Panc1 (cell line): Measurements from ENCODE around the gene USP5. TPM values are rescaled to one million over a fixed set of nuclear protein-coding genes. Genes with fewer than 3 reads are reported as not detected.
"Not testable (repeated sequence)": the region's sequence is repeated elsewhere in the genome, so short reads cannot be mapped to it uniquely, and the experiment has no call there.

ENCODE experiments used
- ATAC-seq: fragments of 200-7000 bp; cut with Tn5 transposase; 2 replicates; pipeline ENCODE4 v1.9.1; 2020; ENCODE audit warnings: mild to moderate bottlenecking, moderate library complexity
- BruUV-seq: library from RNA; stranded (reverse); fragments of 400-500 nt; replicated peaks from 2 replicates; lab custom pipeline; 2021; lab: Mats Ljungman, UMichigan
- CTCF ChIA-PET: fragments of 300-600 bp; sonication (Branson Sonifier 250); formaldehyde crosslinking; loops from one replicate; lab custom pipeline; 2022; ENCODE audit warnings: antibody characterized with exemption; lab: Charles Lee
- POLR2A ChIA-PET: fragments of 300-600 bp; sonication (Branson Sonifier 250); formaldehyde crosslinking; loops from one replicate; lab custom pipeline; 2022; ENCODE audit warnings: antibody characterized with exemption; lab: Charles Lee
- DNase-seq: peaks from one replicate; pipeline ENCODE4 v3.0.0-alpha.2; 2010; ENCODE audit warnings: low read depth, low spot score
- H3K27ac ChIP-seq: 2 replicates; pipeline ENCODE4 v1.5.1; 2011; ENCODE audit warnings: mild to moderate bottlenecking, low read length, inconsistent platforms
- H3K27me3 ChIP-seq: fragments of 200-500 bp; sonication (Bioruptor generic); 2 replicates; pipeline ENCODE4 v1.6.0; 2014; ENCODE audit warnings: low read length, inconsistent platforms; ENCODE audit not compliant: control insufficient read depth, insufficient read depth
- H3K36me3 ChIP-seq: fragments of 200-500 bp; sonication (Bioruptor generic); 2 replicates; pipeline ENCODE4 v1.5.1; 2014; ENCODE audit warnings: inconsistent platforms, mild to moderate bottlenecking, low read length, moderate library complexity; ENCODE audit not compliant: control insufficient read depth, insufficient read depth
- H3K4me1 ChIP-seq: 2 replicates; pipeline ENCODE4 v1.5.1; 2011; ENCODE audit warnings: inconsistent platforms, mild to moderate bottlenecking, low read length, moderate library complexity; ENCODE audit not compliant: control insufficient read depth, insufficient read depth
- H3K4me3 ChIP-seq, 2 experiments: 2 replicates each; pipeline ENCODE4 v1.5.1; 2011 to 2012; ENCODE audit warnings: low read depth in 2 of 2, low read length in 2 of 2, mild to moderate bottlenecking in 2 of 2, inconsistent platforms in 1 of 2, moderate library complexity in 1 of 2
- H3K9me3 ChIP-seq: fragments of 200-500 bp; sonication (Bioruptor generic); 2 replicates; pipeline ENCODE4 v1.5.1; 2014; ENCODE audit warnings: low read depth, mild to moderate bottlenecking, inconsistent platforms, low read length, moderate library complexity; ENCODE audit not compliant: control insufficient read depth, insufficient read depth
- POLR2AphosphoS5 ChIP-seq: IDR thresholded peaks from 2 replicates; pipeline ENCODE4 v1.6.1; 2012; ENCODE audit warnings: mild to moderate bottlenecking, low read depth, low read length, moderate library complexity
- SIN3A ChIP-seq: IDR thresholded peaks from 2 replicates; pipeline ENCODE4 v1.6.1; 2012; ENCODE audit warnings: low read depth, mild to moderate bottlenecking, low read length, moderate library complexity, borderline replicate concordance; ENCODE audit not compliant: insufficient read depth
- TCF7L2 ChIP-seq: IDR thresholded peaks from 2 replicates; pipeline ENCODE4 v1.6.1; 2011; ENCODE audit warnings: mild to moderate bottlenecking, low read depth, low read length, inconsistent platforms
- in situ Hi-C: cut with HindIII; loops from 2 replicates; pipeline ENCODE4 v1.10.0; 2016; ENCODE audit warnings: low sequenced_read_pairs, low pct_unique_long_range_greater_than_20kb
- intact Hi-C: fragments of 100-400 bp; cut with micrococcal nuclease; formaldehyde crosslinking; loops from one replicate; pipeline ENCODE4 v1.10.0; 2022; ENCODE audit not compliant: unreplicated experiment
- total RNA-seq: library from RNA; stranded (reverse); gene quantifications from one replicate; pipeline ENCODE4 v1.2.1, GENCODE V29; 2021; ENCODE audit not compliant: unreplicated experiment
- TF ChIP-seq, protein P1 (sequence below): fragments of 450-650 bp; IDR thresholded peaks from 2 replicates; pipeline ENCODE4 v1.5.1; 2017; ENCODE audit warnings: mild to moderate bottlenecking
- TF ChIP-seq, protein P2 (sequence below), 2 experiments: IDR thresholded peaks; 2 replicates each; pipeline ENCODE4 v1.6.1; 2011 to 2012; ENCODE audit warnings: low read depth in 2 of 2, control low read depth in 1 of 2, low read length in 1 of 2, mild to moderate bottlenecking in 1 of 2, moderate library complexity in 1 of 2; ENCODE audit not compliant: insufficient read depth in 1 of 2

USP5 gene
- total RNA-seq, 1 experiment from 2014 or later: 104 TPM

DNA sequence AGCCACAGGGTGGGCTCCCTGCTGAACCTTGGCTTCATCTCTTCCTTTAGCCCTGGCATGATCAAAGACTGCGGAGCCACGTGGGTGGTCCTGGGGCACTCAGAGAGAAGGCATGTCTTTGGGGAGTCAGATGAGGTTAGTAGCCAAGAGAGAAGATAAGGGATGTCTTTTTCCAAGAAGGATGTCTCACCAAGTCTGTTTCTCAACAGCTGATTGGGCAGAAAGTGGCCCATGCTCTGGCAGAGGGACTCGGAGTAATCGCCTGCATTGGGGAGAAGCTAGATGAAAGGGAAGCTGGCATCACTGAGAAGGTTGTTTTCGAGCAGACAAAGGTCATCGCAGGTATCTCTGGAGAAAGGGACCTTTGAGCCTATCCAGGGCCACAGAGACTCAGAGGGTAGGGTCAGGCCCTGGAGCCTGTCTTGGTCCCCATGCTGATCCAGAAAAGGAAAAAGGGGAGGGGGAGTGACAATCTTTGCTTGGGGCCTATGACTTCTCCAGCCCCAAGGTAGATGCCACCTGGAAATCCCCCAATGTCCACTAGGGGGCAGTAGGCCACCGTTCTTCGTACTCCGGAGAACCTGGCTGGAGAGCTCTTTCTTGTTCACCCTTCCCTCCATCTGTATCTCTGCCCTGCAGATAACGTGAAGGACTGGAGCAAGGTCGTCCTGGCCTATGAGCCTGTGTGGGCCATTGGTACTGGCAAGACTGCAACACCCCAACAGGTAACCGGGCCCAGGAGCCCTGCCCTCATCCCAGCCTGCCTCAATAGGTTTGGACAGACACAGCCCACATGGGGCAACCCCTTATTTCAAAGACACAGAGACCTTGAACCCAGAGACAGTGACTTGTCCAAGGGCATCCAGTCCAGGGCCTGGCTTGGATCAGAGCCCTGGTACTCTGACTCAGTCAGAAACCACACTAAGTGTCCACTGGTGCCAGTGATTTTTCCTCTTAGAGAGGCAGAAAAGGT is 17.4 kb downstream of the USP5 start:
- in situ Hi-C loops: no loop called here
- peaks cover 28% of the 10 kb centered on the region for H3K4me1 ChIP-seq

GRCh38 chr12:6870304-6870703 is 18.4 kb downstream of the USP5 start:
- BruUV-seq: TSS peak; percentile 91
- not testable (repeated sequence) for H3K27ac ChIP-seq

More for the DNA sequence above, 17.4 kb downstream of the USP5 start:
- Histone ChIP-seq H3K9me3 (no peaks in the 10 kb centered on the region), H3K27me3 (no peaks in the 10 kb centered on the region), H3K36me3 (peaks cover 6% of the 10 kb centered on the region; the same call in 1 of the 2 replicates), H3K4me3 (peak overlapping the region; percentile 61 to 92), H3K27ac (peak overlapping the region; percentile 72)
- ChIA-PET CTCF (interaction anchor here (0.5 to 1.3 kb wide), 2 partner anchors 14 to 22 kb away, joined by 3 to 4 read pairs; no protein-coding TSS in a partner anchor), POLR2A (interaction anchor here (0.6 to 1.3 kb wide), 2 partner anchors 65 to 445 kb away, joined by 4 to 5 read pairs; no protein-coding TSS in a partner anchor)
- no TSS peak for BruUV-seq
- intact Hi-C loops: no loop called here
- DNase-seq (no peak), ATAC-seq (no peak)
- TF ChIP-seq, protein P1, sequence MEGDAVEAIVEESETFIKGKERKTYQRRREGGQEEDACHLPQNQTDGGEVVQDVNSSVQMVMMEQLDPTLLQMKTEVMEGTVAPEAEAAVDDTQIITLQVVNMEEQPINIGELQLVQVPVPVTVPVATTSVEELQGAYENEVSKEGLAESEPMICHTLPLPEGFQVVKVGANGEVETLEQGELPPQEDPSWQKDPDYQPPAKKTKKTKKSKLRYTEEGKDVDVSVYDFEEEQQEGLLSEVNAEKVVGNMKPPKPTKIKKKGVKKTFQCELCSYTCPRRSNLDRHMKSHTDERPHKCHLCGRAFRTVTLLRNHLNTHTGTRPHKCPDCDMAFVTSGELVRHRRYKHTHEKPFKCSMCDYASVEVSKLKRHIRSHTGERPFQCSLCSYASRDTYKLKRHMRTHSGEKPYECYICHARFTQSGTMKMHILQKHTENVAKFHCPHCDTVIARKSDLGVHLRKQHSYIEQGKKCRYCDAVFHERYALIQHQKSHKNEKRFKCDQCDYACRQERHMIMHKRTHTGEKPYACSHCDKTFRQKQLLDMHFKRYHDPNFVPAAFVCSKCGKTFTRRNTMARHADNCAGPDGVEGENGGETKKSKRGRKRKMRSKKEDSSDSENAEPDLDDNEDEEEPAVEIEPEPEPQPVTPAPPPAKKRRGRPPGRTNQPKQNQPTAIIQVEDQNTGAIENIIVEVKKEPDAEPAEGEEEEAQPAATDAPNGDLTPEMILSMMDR: peak; percentile 85
- TF ChIP-seq POLR2AphosphoS5 (0 out of 2 replicates have a peak, but pooled peaks have one; percentile 33), SIN3A (no peak), TCF7L2 (no peak)

GRCh38 chr12:6871052-6871957 is 19.4 kb downstream of the USP5 start:
- Histone ChIP-seq H3K27ac (peak overlapping the region; percentile 88), H3K36me3 (peaks cover 6% of the 10 kb centered on the region; the same call in 1 of the 2 replicates), H3K4me3 (peak overlapping the region; percentile 75 to 84), H3K27me3 (no peaks in the 10 kb centered on the region), H3K9me3 (no peaks in the 10 kb centered on the region), H3K4me1 (peaks cover 28% of the 10 kb centered on the region)
- DNase-seq (no peak), ATAC-seq (peak; percentile 55)
- in situ Hi-C loops: no loop called here
- TF ChIP-seq TCF7L2 (no peak), SIN3A (no peak), POLR2AphosphoS5 (peak; percentile 86)
- TF ChIP-seq, protein P2, sequence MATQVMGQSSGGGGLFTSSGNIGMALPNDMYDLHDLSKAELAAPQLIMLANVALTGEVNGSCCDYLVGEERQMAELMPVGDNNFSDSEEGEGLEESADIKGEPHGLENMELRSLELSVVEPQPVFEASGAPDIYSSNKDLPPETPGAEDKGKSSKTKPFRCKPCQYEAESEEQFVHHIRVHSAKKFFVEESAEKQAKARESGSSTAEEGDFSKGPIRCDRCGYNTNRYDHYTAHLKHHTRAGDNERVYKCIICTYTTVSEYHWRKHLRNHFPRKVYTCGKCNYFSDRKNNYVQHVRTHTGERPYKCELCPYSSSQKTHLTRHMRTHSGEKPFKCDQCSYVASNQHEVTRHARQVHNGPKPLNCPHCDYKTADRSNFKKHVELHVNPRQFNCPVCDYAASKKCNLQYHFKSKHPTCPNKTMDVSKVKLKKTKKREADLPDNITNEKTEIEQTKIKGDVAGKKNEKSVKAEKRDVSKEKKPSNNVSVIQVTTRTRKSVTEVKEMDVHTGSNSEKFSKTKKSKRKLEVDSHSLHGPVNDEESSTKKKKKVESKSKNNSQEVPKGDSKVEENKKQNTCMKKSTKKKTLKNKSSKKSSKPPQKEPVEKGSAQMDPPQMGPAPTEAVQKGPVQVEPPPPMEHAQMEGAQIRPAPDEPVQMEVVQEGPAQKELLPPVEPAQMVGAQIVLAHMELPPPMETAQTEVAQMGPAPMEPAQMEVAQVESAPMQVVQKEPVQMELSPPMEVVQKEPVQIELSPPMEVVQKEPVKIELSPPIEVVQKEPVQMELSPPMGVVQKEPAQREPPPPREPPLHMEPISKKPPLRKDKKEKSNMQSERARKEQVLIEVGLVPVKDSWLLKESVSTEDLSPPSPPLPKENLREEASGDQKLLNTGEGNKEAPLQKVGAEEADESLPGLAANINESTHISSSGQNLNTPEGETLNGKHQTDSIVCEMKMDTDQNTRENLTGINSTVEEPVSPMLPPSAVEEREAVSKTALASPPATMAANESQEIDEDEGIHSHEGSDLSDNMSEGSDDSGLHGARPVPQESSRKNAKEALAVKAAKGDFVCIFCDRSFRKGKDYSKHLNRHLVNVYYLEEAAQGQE (IDR thresholded peaks at IDR 0.05; ENCODE audit: insufficient read depth in 1 of 2, low read depth in 2 of 2, low read length in 1 of 2): no peak
- BruUV-seq: no TSS peak
- intact Hi-C loops: no loop called here
- POLR2A ChIA-PET: interaction anchor here (0.6 kb wide), 2 partner anchors 11 to 23 kb away, joined by 4 to 8 read pairs; no protein-coding TSS in a partner anchor
- CTCF ChIA-PET: interaction anchor here (1.2 kb wide), 1 partner anchor 105 kb away, joined by 5 read pairs; the partner anchor contains the start of gene PTMS

More at GRCh38 chr12:6870304-6870703, 18.4 kb downstream of the USP5 start:
- in situ Hi-C loops, H3K27me3 ChIP-seq, H3K36me3 ChIP-seq, H3K4me3 ChIP-seq, H3K9me3 ChIP-seq, intact Hi-C loops, ATAC-seq, DNase-seq: not testable (repeated sequence)
- CTCF ChIA-PET: interaction anchor here (0.6 to 0.7 kb wide), 3 partner anchors 10 to 59 kb away, joined by 4 read pairs; no protein-coding TSS in a partner anchor
- peaks cover 28% of the 10 kb centered on the region for H3K4me1 ChIP-seq
- POLR2A ChIA-PET: interaction anchor here (0.6 to 1.3 kb wide), 2 partner anchors 59 to 64 kb away, joined by 3 to 4 read pairs; no protein-coding TSS in a partner anchor
